HepG2 (cell line): ENCODE results near the gene BYSL. TPM values are rescaled to one million over a fixed set of nuclear protein-coding genes. Genes with fewer than 3 reads are reported as not detected.

ENCODE experiments used
- ATAC-seq: fragments of 200-7000 bp; cut with Tn5 transposase; 3 replicates; pipeline ENCODE4 v1.9.1; 2020; ENCODE audit warnings: mild to moderate bottlenecking, moderate library complexity
- BruUV-seq: library from RNA; stranded (reverse); fragments of 400-500 nt; replicated peaks from 2 replicates; lab custom pipeline; 2021; lab: Mats Ljungman, UMichigan
- CTCF ChIA-PET: fragments of 300-600 bp; formaldehyde crosslinking; extraction: SDS; loops from one replicate; lab custom pipeline; 2021; ENCODE audit warnings: low total read pairs, inconsistent platforms, low intra/inter-chr PET ratio; lab: Yijun Ruan, JAX
- POLR2A ChIA-PET: fragments of 350-600 bp; sonication (Branson Sonifier 250); formaldehyde crosslinking; loops from one replicate; lab custom pipeline; 2020; ENCODE audit warnings: antibody characterized with exemption, inconsistent platforms; lab: Yijun Ruan, JAX
- DNase-seq: peaks from one replicate; pipeline ENCODE4 v3.0.0-alpha.2; 2015; ENCODE audit warnings: low spot score
- FAIRE-seq: peaks from 3 replicates; lab custom pipeline; 2011; peaks lifted over from hg19 to GRCh38; lab: Jason Lieb, UNC
- H2AFZ ChIP-seq: one replicate; pipeline ENCODE4 v1.6.1; 2011; ENCODE audit warnings: low read length, inconsistent platforms
- H3K27ac ChIP-seq: fragments of 300-600 bp; 3 replicates; pipeline ENCODE4 v1.8.0; 2011; ENCODE audit warnings: mixed run types, mild to moderate bottlenecking, mixed read lengths, low read length, inconsistent platforms; ENCODE audit not compliant: insufficient read depth; ENCODE audit errors: extremely low read length
- H3K27me3 ChIP-seq, 2 experiments: fragments of 200-600 bp in 1 of 2; 2 replicates in 1 of 2; 3 replicates in 1 of 2; pipeline versions ENCODE4 v1.6.0 to v1.8.0; 2011; ENCODE audit warnings: low read length in 2 of 2, mild to moderate bottlenecking in 2 of 2, moderate library complexity in 2 of 2, inconsistent platforms in 1 of 2; ENCODE audit not compliant: insufficient read depth in 2 of 2, control insufficient read depth in 1 of 2
- H3K36me3 ChIP-seq, 2 experiments: fragments of 200-600 bp in 1 of 2; replicated peaks in 1 of 2; 2 replicates in 1 of 2; 3 replicates in 1 of 2; pipeline versions ENCODE4 v1.5.1 to v1.8.0; 2011; ENCODE audit warnings: low read length in 2 of 2, inconsistent platforms in 1 of 2; ENCODE audit not compliant: insufficient read depth in 2 of 2, control insufficient read depth in 1 of 2
- H3K4me1 ChIP-seq: 2 replicates; pipeline ENCODE4 v1.5.1; 2012; ENCODE audit warnings: low read length, inconsistent platforms; ENCODE audit not compliant: insufficient read depth
- H3K4me2 ChIP-seq: 2 replicates; pipeline ENCODE4 v1.6.0; 2011; ENCODE audit warnings: low read depth, low read length, inconsistent platforms
- H3K4me3 ChIP-seq, 3 experiments: fragments of 200-600 bp in 1 of 3; sonication (generic), shearing (Covaris generic) in 1 of 3; replicated peaks in 1 of 3; 2 replicates each; pipeline ENCODE4 v1.5.1; 2011 to 2016; ENCODE audit warnings: low read length in 3 of 3, inconsistent platforms in 2 of 3, low read depth in 2 of 3, mild to moderate bottlenecking in 2 of 3, control low read depth in 1 of 3, mixed read lengths in 1 of 3; ENCODE audit not compliant: insufficient read depth in 1 of 3
- H3K79me2 ChIP-seq: one replicate; pipeline ENCODE4 v1.6.1; 2011; ENCODE audit warnings: low read length, inconsistent platforms; ENCODE audit not compliant: insufficient read depth
- H3K9ac ChIP-seq: 2 replicates; pipeline ENCODE4 v1.6.0; 2011; ENCODE audit warnings: mild to moderate bottlenecking, low read depth, low read length, inconsistent platforms; ENCODE audit not compliant: insufficient read depth
- H3K9me3 ChIP-seq: 2 replicates; pipeline ENCODE4 v1.5.1; 2012; ENCODE audit warnings: mild to moderate bottlenecking, low read length
- H4K20me1 ChIP-seq: 2 replicates; pipeline ENCODE4 v1.6.0; 2011; ENCODE audit warnings: inconsistent platforms, mild to moderate bottlenecking, low read length, moderate library complexity; ENCODE audit not compliant: insufficient read depth
- ATRX ChIP-seq: sonication (generic); formaldehyde crosslinking; IDR thresholded peaks from 2 replicates; pipeline ENCODE4 v1.4.0; 2020; ENCODE audit warnings: missing genetic modification reagents, borderline replicate concordance
- BCL6 ChIP-seq: IDR thresholded peaks from 2 replicates; pipeline ENCODE4 v1.6.1; 2016; ENCODE audit warnings: missing genetic modification reagents, missing compliant biosample characterization
- CEBPB ChIP-seq: IDR thresholded peaks from 2 replicates; pipeline ENCODE4 v1.6.1; 2011; ENCODE audit warnings: low read depth, low read length, improper control_type of control experiment, borderline replicate concordance
- FOXK1 ChIP-seq: sonication (generic); formaldehyde crosslinking; IDR thresholded peaks from 2 replicates; pipeline ENCODE4 v1.4.0; 2020; ENCODE audit warnings: low read depth, missing genetic modification reagents, borderline replicate concordance
- IRF2 ChIP-seq: IDR thresholded peaks from 2 replicates; pipeline ENCODE4 v1.6.1; 2018; ENCODE audit warnings: missing genetic modification reagents, missing compliant biosample characterization
- KDM6A ChIP-seq: IDR thresholded peaks from 2 replicates; pipeline ENCODE4 v1.6.1; 2016; ENCODE audit warnings: low read depth
- KLF16 ChIP-seq, 2 experiments: sonication (generic) in 1 of 2; formaldehyde crosslinking in 1 of 2; IDR thresholded peaks; 2 replicates each; pipeline versions ENCODE4 v1.6.1 to v1.8.0; 2016 to 2023; ENCODE audit warnings: missing genetic modification reagents in 2 of 2, missing compliant biosample characterization in 1 of 2
- MIER3 ChIP-seq: IDR thresholded peaks from 2 replicates; pipeline ENCODE4 v1.6.1; 2016; ENCODE audit warnings: missing compliant biosample characterization, borderline replicate concordance
- ZNF354B ChIP-seq: sonication (generic); formaldehyde crosslinking; IDR thresholded peaks from 2 replicates; pipeline ENCODE4 v1.8.0; 2022; ENCODE audit warnings: mild to moderate bottlenecking, missing genetic modification reagents
- WGBS: methylation state at CpG from one replicate; pipeline ENCODE4 v1.1.6; 2017; ENCODE audit warnings: low lambda C conversion rate; 5-methylcytosine and 5-hydroxymethylcytosine counted together
- in situ Hi-C: cut with HindIII; loops from 2 replicates; pipeline ENCODE4 v1.10.0; 2017; ENCODE audit warnings: low pct_unique_long_range_greater_than_20kb; ENCODE audit not compliant: extremely low pct_ligation_motif_present
- intact Hi-C: fragments of 100-400 bp; cut with micrococcal nuclease; formaldehyde crosslinking; loops from one replicate; pipeline ENCODE4 v1.10.0; 2022; ENCODE audit not compliant: unreplicated experiment
- polyA plus RNA-seq, 8 experiments: library from polyadenylated mRNA; depleted of rRNA in 3 of 8; stranded (reverse) in 7 of 8; unstranded in 1 of 8; fragments of >200 nt; fragmentation: Illumina TruSeq in 4 of 8; extraction: Trizol in 4 of 8; gene quantifications; 2 replicates each; pipeline versions ENCODE4 v1.2.1 to v1.2.3, GENCODE V29; 2011 to 2016; ENCODE audit warnings: low read depth in 4 of 8, missing spikeins in 1 of 8, mixed read lengths in 1 of 8; ENCODE audit not compliant: insufficient read depth in 1 of 8
- total RNA-seq, 5 experiments: library from RNA; depleted of rRNA; stranded (reverse); fragments of >200 nt; fragmentation: Illumina TruSeq; extraction: Trizol; gene quantifications; 2 replicates each; pipeline ENCODE4 v1.2.3, GENCODE V29; 2016; ENCODE audit warnings: low read depth in 1 of 5
- TF ChIP-seq, protein P1 (sequence below): fragments of 450-650 bp; IDR thresholded peaks from 2 replicates; pipeline ENCODE4 v1.6.1; 2017
- TF ChIP-seq, protein P2 (sequence below): sonication (generic); formaldehyde crosslinking; IDR thresholded peaks from 2 replicates; pipeline ENCODE4 v1.8.0; 2022; ENCODE audit warnings: mild to moderate bottlenecking, missing genetic modification reagents; ENCODE audit not compliant: insufficient replicate concordance

The BYSL gene
- total and polyA plus RNA-seq, 2 of the 13 experiments (the other 11 are each of a cell fraction or from before 2014, with no cell fraction given): 27.9 to 28.6 TPM

DNA sequence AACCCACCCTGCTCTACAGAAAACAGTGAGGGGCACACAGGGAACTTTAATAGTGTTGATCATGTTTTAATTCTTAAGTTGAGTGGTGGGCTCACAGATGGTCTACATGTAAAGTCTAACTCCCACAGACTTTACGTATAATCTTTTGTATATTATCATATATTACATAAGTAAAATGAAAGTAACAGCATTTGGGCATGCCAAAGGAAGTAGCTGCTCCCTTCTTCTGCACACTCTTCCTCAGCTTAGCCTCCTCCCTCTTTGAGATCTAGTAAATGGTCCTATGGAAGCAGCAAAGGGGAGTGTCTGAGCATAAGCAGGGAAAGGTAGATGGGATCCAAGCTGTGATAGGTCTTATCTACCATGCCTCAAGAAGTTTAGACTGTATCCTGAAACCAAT lies 11.6 kb upstream of the BYSL start:
- Histone ChIP-seq H4K20me1 (no peaks in the 10 kb centered on the region; the same call in 1 of the 2 replicates), H3K9ac (no peak overlapping the region), H3K4me1 (no peaks in the 10 kb centered on the region), H3K27ac (no peak overlapping the region), H3K36me3 (peaks cover 42 to 85% of the 10 kb centered on the region in 2 experiments), H3K27me3 (no peaks in the 10 kb centered on the region), H3K4me3 (no peak overlapping the region), H3K9me3 (no peaks in the 10 kb centered on the region), H2AFZ (no peak overlapping the region), H3K79me2 (peaks cover 8% of the 10 kb centered on the region), H3K4me2 (no peak overlapping the region)
- FAIRE-seq: no peak
- ChIA-PET POLR2A (no interaction called here), CTCF (no interaction called here)
- DNase-seq: no peak
- intact Hi-C loops: loop anchor here (5.0 kb wide), 1 partner anchor 963 kb away; no protein-coding TSS in a partner anchor
- 100% methylated on average over 1 of the region's 1 CpG for WGBS
- BruUV-seq: no TSS peak
- in situ Hi-C loops: no loop called here
- TF ChIP-seq ZNF354B (CRISPR knock-in tag): no peak
- TF ChIP-seq CEBPB: no peak
- no peak for TF ChIP-seq ATRX (CRISPR knock-in tag)
- no peak for TF ChIP-seq MIER3
- TF ChIP-seq, protein P1, sequence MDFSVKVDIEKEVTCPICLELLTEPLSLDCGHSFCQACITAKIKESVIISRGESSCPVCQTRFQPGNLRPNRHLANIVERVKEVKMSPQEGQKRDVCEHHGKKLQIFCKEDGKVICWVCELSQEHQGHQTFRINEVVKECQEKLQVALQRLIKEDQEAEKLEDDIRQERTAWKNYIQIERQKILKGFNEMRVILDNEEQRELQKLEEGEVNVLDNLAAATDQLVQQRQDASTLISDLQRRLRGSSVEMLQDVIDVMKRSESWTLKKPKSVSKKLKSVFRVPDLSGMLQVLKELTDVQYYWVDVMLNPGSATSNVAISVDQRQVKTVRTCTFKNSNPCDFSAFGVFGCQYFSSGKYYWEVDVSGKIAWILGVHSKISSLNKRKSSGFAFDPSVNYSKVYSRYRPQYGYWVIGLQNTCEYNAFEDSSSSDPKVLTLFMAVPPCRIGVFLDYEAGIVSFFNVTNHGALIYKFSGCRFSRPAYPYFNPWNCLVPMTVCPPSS: no peak
- ATAC-seq: no peak

DNA sequence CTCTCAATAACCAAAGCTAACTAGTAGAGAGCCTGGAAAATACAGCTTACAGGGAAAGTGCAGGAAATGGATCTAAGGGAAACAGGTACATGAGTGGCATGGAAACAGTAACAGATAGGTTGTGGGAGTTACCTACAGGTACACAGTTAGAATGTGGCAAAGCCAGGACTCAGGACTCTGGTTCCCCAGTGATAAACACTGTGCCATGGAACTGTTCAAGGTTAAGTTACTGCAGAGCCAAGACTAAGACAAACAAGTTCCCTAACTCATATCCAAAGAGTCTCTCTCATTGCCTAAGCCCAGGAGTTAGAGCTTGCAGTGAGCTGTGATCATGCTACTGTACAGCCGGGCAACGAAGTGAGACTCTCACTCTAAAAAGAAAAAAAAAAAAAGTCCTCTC lies 7.0 kb upstream of the BYSL start:
- Histone ChIP-seq H3K4me1 (peaks cover 4% of the 10 kb centered on the region), H2AFZ (no peak overlapping the region), H3K27me3 (no peaks in the 10 kb centered on the region), H3K4me2 (no peak overlapping the region), H3K9me3 (no peaks in the 10 kb centered on the region), H3K9ac (no peak overlapping the region), H3K79me2 (peaks cover 18% of the 10 kb centered on the region), H3K27ac (no peak overlapping the region), H4K20me1 (no peaks in the 10 kb centered on the region; the same call in 1 of the 2 replicates), H3K36me3 (peaks cover 19 to 54% of the 10 kb centered on the region in 2 experiments), H3K4me3 (no peak overlapping the region)
- POLR2A ChIA-PET: no interaction called here
- no peak for TF ChIP-seq IRF2 (CRISPR knock-in tag)
- TF ChIP-seq FOXK1: no peak
- TF ChIP-seq BCL6 (CRISPR knock-in tag): no peak
- TF ChIP-seq KDM6A (CRISPR knock-in tag): no peak
- TF ChIP-seq, protein P2, sequence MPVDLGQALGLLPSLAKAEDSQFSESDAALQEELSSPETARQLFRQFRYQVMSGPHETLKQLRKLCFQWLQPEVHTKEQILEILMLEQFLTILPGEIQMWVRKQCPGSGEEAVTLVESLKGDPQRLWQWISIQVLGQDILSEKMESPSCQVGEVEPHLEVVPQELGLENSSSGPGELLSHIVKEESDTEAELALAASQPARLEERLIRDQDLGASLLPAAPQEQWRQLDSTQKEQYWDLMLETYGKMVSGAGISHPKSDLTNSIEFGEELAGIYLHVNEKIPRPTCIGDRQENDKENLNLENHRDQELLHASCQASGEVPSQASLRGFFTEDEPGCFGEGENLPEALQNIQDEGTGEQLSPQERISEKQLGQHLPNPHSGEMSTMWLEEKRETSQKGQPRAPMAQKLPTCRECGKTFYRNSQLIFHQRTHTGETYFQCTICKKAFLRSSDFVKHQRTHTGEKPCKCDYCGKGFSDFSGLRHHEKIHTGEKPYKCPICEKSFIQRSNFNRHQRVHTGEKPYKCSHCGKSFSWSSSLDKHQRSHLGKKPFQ (CRISPR knock-in tag): no peak
- TF ChIP-seq KLF16 (CRISPR knock-in tag; IDR thresholded peaks at IDR 0.05): no peak
- intact Hi-C loops: no loop called here
- CTCF ChIA-PET: no interaction called here
- BruUV-seq: no TSS peak
- in situ Hi-C loops: no loop called here
- FAIRE-seq (no peak), DNase-seq (no peak), ATAC-seq (no peak)
- WGBS: 94% methylated on average over 2 of the region's 2 CpGs
